Measurements from ENCODE around the gene ADGRG3. TPM values are rescaled to one million over a fixed set of nuclear protein-coding genes. Genes with fewer than 3 reads are reported as not detected.

Gene ADGRG3
- total and polyA plus RNA-seq, 2 experiments from 2014 or later = not detected

DNA sequence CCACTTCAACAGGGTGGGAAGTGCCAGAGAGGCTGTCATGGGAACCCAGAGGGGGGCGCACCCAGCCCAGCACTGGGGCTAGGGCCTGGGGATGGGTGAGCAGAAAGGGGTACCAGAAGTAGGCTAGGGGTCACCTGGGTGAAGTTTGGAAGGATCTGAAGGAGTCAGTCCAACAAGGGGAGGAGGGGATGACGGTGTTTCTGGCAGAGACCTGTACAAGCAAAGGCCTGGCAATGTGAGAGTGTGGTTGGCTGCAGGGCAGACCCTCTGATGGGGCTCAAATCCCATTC is 54.0 kb downstream of the ADGRG3 start:
- DNase-seq (ENCODE audit: low spot score) = no peak

More for the DNA sequence above, 54.0 kb downstream of the ADGRG3 start:
- H3K4me2 ChIP-seq = no peak overlapping the region
- H3F3A ChIP-seq (replicated peaks; ENCODE audit: low read depth) = no peaks in the 10 kb centered on the region
- H3K36me3 ChIP-seq (ENCODE audit: insufficient read depth) = no peaks in the 10 kb centered on the region
- H3K36me3 Mint-ChIP-seq (ENCODE audit: low read depth) = no peaks in the 10 kb centered on the region
- H3K79me2 ChIP-seq (replicated peaks; ENCODE audit: insufficient read depth) = no peaks in the 10 kb centered on the region
- H3K4me3 ChIP-seq = no peak overlapping the region
- H3K9me2 ChIP-seq (ENCODE audit: insufficient read depth) = no peaks in the 10 kb centered on the region
- no peaks in the 10 kb centered on the region for H3K27me3 ChIP-seq (ENCODE audit: insufficient read depth)
- no peak overlapping the region for H3K27ac ChIP-seq (ENCODE audit: low read depth)
- H3K9me3 Mint-ChIP-seq = no peaks in the 10 kb centered on the region
- H3K27ac Mint-ChIP-seq = no peak overlapping the region
- peaks cover 10% of the 10 kb centered on the region for H3K27me3 Mint-ChIP-seq (ENCODE audit: insufficient read depth, low read depth, poor library complexity)
- no peaks in the 10 kb centered on the region for H3K4me1 Mint-ChIP-seq
- H3K4me3 Mint-ChIP-seq = no peak overlapping the region
- H2AFZ ChIP-seq = no peak overlapping the region
- H3K4me1 ChIP-seq (ENCODE audit: insufficient read depth) = no peaks in the 10 kb centered on the region
- TF ChIP-seq NANOG (IDR thresholded peaks at IDR 0.05; ENCODE audit: borderline replicate concordance) = no peak
- TF ChIP-seq, protein P1, sequence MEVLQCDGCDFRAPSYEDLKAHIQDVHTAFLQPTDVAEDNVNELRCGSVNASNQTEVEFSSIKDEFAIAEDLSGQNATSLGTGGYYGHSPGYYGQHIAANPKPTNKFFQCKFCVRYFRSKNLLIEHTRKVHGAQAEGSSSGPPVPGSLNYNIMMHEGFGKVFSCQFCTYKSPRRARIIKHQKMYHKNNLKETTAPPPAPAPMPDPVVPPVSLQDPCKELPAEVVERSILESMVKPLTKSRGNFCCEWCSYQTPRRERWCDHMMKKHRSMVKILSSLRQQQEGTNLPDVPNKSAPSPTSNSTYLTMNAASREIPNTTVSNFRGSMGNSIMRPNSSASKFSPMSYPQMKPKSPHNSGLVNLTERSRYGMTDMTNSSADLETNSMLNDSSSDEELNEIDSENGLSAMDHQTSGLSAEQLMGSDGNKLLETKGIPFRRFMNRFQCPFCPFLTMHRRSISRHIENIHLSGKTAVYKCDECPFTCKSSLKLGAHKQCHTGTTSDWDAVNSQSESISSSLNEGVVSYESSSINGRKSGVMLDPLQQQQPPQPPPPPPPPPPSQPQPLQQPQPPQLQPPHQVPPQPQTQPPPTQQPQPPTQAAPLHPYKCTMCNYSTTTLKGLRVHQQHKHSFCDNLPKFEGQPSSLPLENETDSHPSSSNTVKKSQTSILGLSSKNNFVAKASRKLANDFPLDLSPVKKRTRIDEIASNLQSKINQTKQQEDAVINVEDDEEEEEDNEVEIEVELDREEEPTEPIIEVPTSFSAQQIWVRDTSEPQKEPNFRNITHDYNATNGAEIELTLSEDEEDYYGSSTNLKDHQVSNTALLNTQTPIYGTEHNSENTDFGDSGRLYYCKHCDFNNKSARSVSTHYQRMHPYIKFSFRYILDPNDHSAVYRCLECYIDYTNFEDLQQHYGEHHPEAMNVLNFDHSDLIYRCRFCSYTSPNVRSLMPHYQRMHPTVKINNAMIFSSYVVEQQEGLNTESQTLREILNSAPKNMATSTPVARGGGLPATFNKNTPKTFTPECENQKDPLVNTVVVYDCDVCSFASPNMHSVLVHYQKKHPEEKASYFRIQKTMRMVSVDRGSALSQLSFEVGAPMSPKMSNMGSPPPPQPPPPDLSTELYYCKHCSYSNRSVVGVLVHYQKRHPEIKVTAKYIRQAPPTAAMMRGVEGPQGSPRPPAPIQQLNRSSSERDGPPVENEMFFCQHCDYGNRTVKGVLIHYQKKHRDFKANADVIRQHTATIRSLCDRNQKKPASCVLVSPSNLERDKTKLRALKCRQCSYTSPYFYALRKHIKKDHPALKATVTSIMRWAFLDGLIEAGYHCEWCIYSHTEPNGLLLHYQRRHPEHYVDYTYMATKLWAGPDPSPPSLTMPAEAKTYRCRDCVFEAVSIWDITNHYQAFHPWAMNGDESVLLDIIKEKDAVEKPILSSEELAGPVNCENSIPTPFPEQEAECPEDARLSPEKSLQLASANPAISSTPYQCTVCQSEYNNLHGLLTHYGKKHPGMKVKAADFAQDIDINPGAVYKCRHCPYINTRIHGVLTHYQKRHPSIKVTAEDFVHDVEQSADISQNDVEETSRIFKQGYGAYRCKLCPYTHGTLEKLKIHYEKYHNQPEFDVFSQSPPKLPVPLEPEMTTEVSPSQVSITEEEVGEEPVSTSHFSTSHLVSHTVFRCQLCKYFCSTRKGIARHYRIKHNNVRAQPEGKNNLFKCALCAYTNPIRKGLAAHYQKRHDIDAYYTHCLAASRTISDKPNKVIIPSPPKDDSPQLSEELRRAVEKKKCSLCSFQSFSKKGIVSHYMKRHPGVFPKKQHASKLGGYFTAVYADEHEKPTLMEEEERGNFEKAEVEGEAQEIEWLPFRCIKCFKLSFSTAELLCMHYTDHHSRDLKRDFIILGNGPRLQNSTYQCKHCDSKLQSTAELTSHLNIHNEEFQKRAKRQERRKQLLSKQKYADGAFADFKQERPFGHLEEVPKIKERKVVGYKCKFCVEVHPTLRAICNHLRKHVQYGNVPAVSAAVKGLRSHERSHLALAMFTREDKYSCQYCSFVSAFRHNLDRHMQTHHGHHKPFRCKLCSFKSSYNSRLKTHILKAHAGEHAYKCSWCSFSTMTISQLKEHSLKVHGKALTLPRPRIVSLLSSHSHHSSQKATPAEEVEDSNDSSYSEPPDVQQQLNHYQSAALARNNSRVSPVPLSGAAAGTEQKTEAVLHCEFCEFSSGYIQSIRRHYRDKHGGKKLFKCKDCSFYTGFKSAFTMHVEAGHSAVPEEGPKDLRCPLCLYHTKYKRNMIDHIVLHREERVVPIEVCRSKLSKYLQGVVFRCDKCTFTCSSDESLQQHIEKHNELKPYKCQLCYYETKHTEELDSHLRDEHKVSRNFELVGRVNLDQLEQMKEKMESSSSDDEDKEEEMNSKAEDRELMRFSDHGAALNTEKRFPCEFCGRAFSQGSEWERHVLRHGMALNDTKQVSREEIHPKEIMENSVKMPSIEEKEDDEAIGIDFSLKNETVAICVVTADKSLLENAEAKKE (CRISPR knock-in tag; IDR thresholded peaks at IDR 0.05) = no peak
- TF ChIP-seq, protein P2, sequence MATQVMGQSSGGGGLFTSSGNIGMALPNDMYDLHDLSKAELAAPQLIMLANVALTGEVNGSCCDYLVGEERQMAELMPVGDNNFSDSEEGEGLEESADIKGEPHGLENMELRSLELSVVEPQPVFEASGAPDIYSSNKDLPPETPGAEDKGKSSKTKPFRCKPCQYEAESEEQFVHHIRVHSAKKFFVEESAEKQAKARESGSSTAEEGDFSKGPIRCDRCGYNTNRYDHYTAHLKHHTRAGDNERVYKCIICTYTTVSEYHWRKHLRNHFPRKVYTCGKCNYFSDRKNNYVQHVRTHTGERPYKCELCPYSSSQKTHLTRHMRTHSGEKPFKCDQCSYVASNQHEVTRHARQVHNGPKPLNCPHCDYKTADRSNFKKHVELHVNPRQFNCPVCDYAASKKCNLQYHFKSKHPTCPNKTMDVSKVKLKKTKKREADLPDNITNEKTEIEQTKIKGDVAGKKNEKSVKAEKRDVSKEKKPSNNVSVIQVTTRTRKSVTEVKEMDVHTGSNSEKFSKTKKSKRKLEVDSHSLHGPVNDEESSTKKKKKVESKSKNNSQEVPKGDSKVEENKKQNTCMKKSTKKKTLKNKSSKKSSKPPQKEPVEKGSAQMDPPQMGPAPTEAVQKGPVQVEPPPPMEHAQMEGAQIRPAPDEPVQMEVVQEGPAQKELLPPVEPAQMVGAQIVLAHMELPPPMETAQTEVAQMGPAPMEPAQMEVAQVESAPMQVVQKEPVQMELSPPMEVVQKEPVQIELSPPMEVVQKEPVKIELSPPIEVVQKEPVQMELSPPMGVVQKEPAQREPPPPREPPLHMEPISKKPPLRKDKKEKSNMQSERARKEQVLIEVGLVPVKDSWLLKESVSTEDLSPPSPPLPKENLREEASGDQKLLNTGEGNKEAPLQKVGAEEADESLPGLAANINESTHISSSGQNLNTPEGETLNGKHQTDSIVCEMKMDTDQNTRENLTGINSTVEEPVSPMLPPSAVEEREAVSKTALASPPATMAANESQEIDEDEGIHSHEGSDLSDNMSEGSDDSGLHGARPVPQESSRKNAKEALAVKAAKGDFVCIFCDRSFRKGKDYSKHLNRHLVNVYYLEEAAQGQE (IDR thresholded peaks at IDR 0.05; ENCODE audit: unreplicated experiment) = no peak
- TF ChIP-seq ZNF114 (CRISPR knock-in tag; IDR thresholded peaks at IDR 0.05) = no peak
- H4K20me1 ChIP-seq (replicated peaks; ENCODE audit: insufficient read depth) = no peaks in the 10 kb centered on the region
- ATAC-seq = no peak

Measured in GM23338 (cell line).